Hepatocyte (in vitro differentiated cells): ENCODE results near the gene SLC9C2.
"Not testable (repeated sequence)": the region's sequence is repeated elsewhere in the genome, so short reads cannot be mapped to it uniquely, and the experiment has no call there.

Experiments used
- CTCF ChIP-seq: fragments of 200-600 bp; sonication (generic); IDR thresholded peaks from 2 replicates; pipeline ENCODE4 v1.5.1; 2016; ENCODE audit warnings: antibody characterized with exemption, mild to moderate bottlenecking; ENCODE audit not compliant: poor library complexity
- EZH2 ChIP-seq: fragments of 200-600 bp; sonication (generic); IDR thresholded peaks from 2 replicates; pipeline ENCODE4 v1.6.1; 2016; ENCODE audit warnings: antibody characterized with exemption, mild to moderate bottlenecking, borderline replicate concordance
- EZH2phosphoT487 ChIP-seq: fragments of 200-600 bp; sonication (generic); IDR thresholded peaks from one replicate; pipeline ENCODE4 v1.6.1; 2018; ENCODE audit warnings: antibody characterized with exemption, mild to moderate bottlenecking, low read depth, moderate library complexity; ENCODE audit not compliant: unreplicated experiment, severe bottlenecking

DNA sequence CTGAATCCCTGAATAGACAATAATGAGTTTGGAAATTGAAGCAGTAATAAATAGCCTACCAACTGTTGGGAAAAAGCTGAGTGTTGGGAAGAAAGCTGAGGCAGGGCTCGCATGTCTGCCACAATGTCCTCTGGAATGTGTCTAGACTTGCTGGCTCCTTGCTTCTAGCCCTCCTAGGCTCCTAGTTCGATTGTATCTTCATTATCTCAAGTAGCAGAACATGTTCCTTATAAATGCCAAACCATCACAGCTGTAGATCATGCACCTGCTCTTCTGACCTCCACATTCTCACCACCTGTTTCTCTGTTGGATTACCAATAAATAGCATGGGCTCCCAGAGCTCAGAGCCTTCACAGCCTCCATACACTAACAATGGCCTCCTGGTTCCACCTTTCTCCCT, 138.7 kb downstream of the SLC9C2 start:
- not testable (repeated sequence) for TF ChIP-seq CTCF, EZH2, EZH2phosphoT487
